ENCODE measurements around the gene SPIRE2.
"Not testable (repeated sequence)": the region's sequence is repeated elsewhere in the genome, so short reads cannot be mapped to it uniquely, and the experiment has no call there.

SPIRE2 gene

GRCh38 chr16:89811321-89811720, 17.0 kb upstream of the SPIRE2 start:
- DNase-seq (ENCODE audit: low spot score), result no peak

- no peak for DNase-seq (ENCODE audit: low spot score)
Measured at GRCh38 chr16:89815639-89816348, 12.5 kb upstream of the SPIRE2 start.

GRCh38 chr16:89818851-89819403, 9.3 kb upstream of the SPIRE2 start:
- DNase-seq (ENCODE audit: low spot score), result not testable (repeated sequence)

- not testable (repeated sequence) for DNase-seq (ENCODE audit: low spot score)
Measured at GRCh38 chr16:89819448-89819847, 8.8 kb upstream of the SPIRE2 start.

GRCh38 chr16:89821438-89822187, 6.7 kb upstream of the SPIRE2 start:
- no peak for DNase-seq (ENCODE audit: low spot score)

GRCh38 chr16:89822188-89823086, 5.8 kb upstream of the SPIRE2 start:
- peak; percentile 87 for DNase-seq (ENCODE audit: low spot score)

GRCh38 chr16:89823087-89823823, 5.0 kb upstream of the SPIRE2 start:
- DNase-seq (ENCODE audit: low spot score), result no peak

- not testable (repeated sequence) for DNase-seq (ENCODE audit: low spot score)
Measured at GRCh38 chr16:89823824-89824148, 4.5 kb upstream of the SPIRE2 start.

GRCh38 chr16:89826531-89827382, 1.5 kb upstream of the SPIRE2 start:
- DNase-seq (ENCODE audit: low spot score), result no peak

- peak; percentile 65 for DNase-seq (ENCODE audit: low spot score)
Measured at GRCh38 chr16:89827383-89828198, 684 bp upstream of the SPIRE2 start.

GRCh38 chr16:89828870-89829629, 775 bp downstream of the SPIRE2 start:
- no peak for DNase-seq (ENCODE audit: low spot score)

GRCh38 chr16:89829630-89830437, 1.6 kb downstream of the SPIRE2 start:
- no peak for DNase-seq (ENCODE audit: low spot score)

GRCh38 chr16:89831810-89832328, 3.6 kb downstream of the SPIRE2 start:
- DNase-seq (ENCODE audit: low spot score), result no peak

GRCh38 chr16:89833664-89834363, 5.5 kb downstream of the SPIRE2 start:
- DNase-seq (ENCODE audit: low spot score), result peak; percentile 65

- DNase-seq (ENCODE audit: low spot score), result not testable (repeated sequence)
Measured at GRCh38 chr16:89834813-89835363, 6.6 kb downstream of the SPIRE2 start.

- DNase-seq (ENCODE audit: low spot score), result not testable (repeated sequence)
Measured at GRCh38 chr16:89836484-89836883, 8.2 kb downstream of the SPIRE2 start.

GRCh38 chr16:89837014-89837546, 8.8 kb downstream of the SPIRE2 start:
- DNase-seq (ENCODE audit: low spot score), result no peak
